HepG2 (cell line): ENCODE data around the gene RDH11. TPM values are rescaled to one million over a fixed set of nuclear protein-coding genes. Genes with fewer than 3 reads are reported as not detected.

Experiments
- CHD2 ChIP-seq: IDR thresholded peaks from 2 replicates; pipeline ENCODE4 v1.6.1; 2011; ENCODE audit warnings: low read depth, low read length, improper control_type of control experiment
- FOSL1 ChIP-seq: sonication (generic); formaldehyde crosslinking; IDR thresholded peaks from 2 replicates; pipeline ENCODE4 v1.9.0; 2021; ENCODE audit warnings: missing genetic modification reagents, borderline replicate concordance
- FOXK1 ChIP-seq: sonication (generic); formaldehyde crosslinking; IDR thresholded peaks from 2 replicates; pipeline ENCODE4 v1.4.0; 2020; ENCODE audit warnings: low read depth, missing genetic modification reagents, borderline replicate concordance
- FOXP1 ChIP-seq, 2 experiments: fragments of 450-650 bp in 1 of 2; IDR thresholded peaks; 2 replicates each; pipeline ENCODE4 v1.6.1; 2017 to 2018; ENCODE audit warnings: antibody characterized with exemption in 1 of 2
- KLF6 ChIP-seq: IDR thresholded peaks from 2 replicates; pipeline ENCODE4 v1.8.0; 2016; ENCODE audit warnings: missing biosample characterization, missing genetic modification reagents
- NFYC ChIP-seq: IDR thresholded peaks from 2 replicates; pipeline ENCODE4 v1.6.1; 2016; ENCODE audit warnings: missing genetic modification reagents, missing compliant biosample characterization
- PRMT3 ChIP-seq: sonication (generic); formaldehyde crosslinking; IDR thresholded peaks from 2 replicates; pipeline ENCODE4 v1.8.1; 2022; ENCODE audit warnings: low read depth, mild to moderate bottlenecking, moderate library complexity, missing genetic modification reagents, borderline replicate concordance
- REPIN1 ChIP-seq: sonication (generic); formaldehyde crosslinking; IDR thresholded peaks from 2 replicates; pipeline ENCODE4 v1.8.0; 2022; ENCODE audit warnings: missing genetic modification reagents, low read depth, mild to moderate bottlenecking, borderline replicate concordance
- STAT5B ChIP-seq: sonication (generic); formaldehyde crosslinking; IDR thresholded peaks from 2 replicates; pipeline ENCODE4 v1.4.0; 2020; ENCODE audit warnings: missing genetic modification reagents
- TGIF2 ChIP-seq: IDR thresholded peaks from 2 replicates; pipeline ENCODE4 v1.6.1; 2016; ENCODE audit warnings: control low read depth, missing compliant biosample characterization
- ZFY ChIP-seq: sonication (generic); formaldehyde crosslinking; IDR thresholded peaks from 2 replicates; pipeline ENCODE4 v1.4.0; 2020; ENCODE audit warnings: missing genetic modification reagents
- ZMYM4 ChIP-seq: sonication (generic); formaldehyde crosslinking; IDR thresholded peaks from 2 replicates; pipeline ENCODE4 v1.8.1; 2023; ENCODE audit warnings: mild to moderate bottlenecking, missing genetic modification reagents
- ZNF142 ChIP-seq: sonication (generic); formaldehyde crosslinking; IDR thresholded peaks from 2 replicates; pipeline ENCODE4 v1.4.0; 2020; ENCODE audit warnings: missing genetic modification reagents
- ZNF281 ChIP-seq: sonication (generic); formaldehyde crosslinking; IDR thresholded peaks from 2 replicates; pipeline ENCODE4 v1.4.0; 2020; ENCODE audit warnings: missing genetic modification reagents, borderline replicate concordance
- ZNF337 ChIP-seq: sonication (generic); formaldehyde crosslinking; IDR thresholded peaks from 2 replicates; pipeline ENCODE4 v1.5.1; 2020; ENCODE audit warnings: missing genetic modification reagents, low read depth, mild to moderate bottlenecking, borderline replicate concordance
- ZNF501 ChIP-seq: sonication (generic); formaldehyde crosslinking; IDR thresholded peaks from 2 replicates; pipeline ENCODE4 v1.5.1; 2020; ENCODE audit warnings: mild to moderate bottlenecking, moderate library complexity, missing genetic modification reagents
- ZNF572 ChIP-seq: sonication (generic); formaldehyde crosslinking; IDR thresholded peaks from 2 replicates; pipeline ENCODE4 v1.5.1; 2020; ENCODE audit warnings: mild to moderate bottlenecking, missing genetic modification reagents
- ZNF607 ChIP-seq: sonication (generic); formaldehyde crosslinking; IDR thresholded peaks from 2 replicates; pipeline ENCODE4 v1.5.1; 2020; ENCODE audit warnings: missing genetic modification reagents, mild to moderate bottlenecking, borderline replicate concordance
- polyA plus RNA-seq, 8 experiments: library from polyadenylated mRNA; depleted of rRNA in 3 of 8; stranded (reverse) in 7 of 8; unstranded in 1 of 8; fragments of >200 nt; fragmentation: Illumina TruSeq in 4 of 8; extraction: Trizol in 4 of 8; gene quantifications; 2 replicates each; pipeline versions ENCODE4 v1.2.1 to v1.2.3, GENCODE V29; 2011 to 2016; ENCODE audit warnings: low read depth in 4 of 8, missing spikeins in 1 of 8, mixed read lengths in 1 of 8; ENCODE audit not compliant: insufficient read depth in 1 of 8
- total RNA-seq, 5 experiments: library from RNA; depleted of rRNA; stranded (reverse); fragments of >200 nt; fragmentation: Illumina TruSeq; extraction: Trizol; gene quantifications; 2 replicates each; pipeline ENCODE4 v1.2.3, GENCODE V29; 2016; ENCODE audit warnings: low read depth in 1 of 5

The RDH11 gene
- total and polyA plus RNA-seq, 2 of the 13 experiments (the other 11 are each of a cell fraction or from before 2014, with no cell fraction given) = 106 to 131 TPM

GRCh38 chr14:67674480-67675218, 20.9 kb downstream of the RDH11 start, which contains the start of gene VTI1B (continued):
- TF ChIP-seq REPIN1 (CRISPR knock-in tag) (peak; percentile 70; the same call in 1 of the 2 replicates), STAT5B (CRISPR knock-in tag) (no peak), ZNF572 (0 out of 2 replicates have a peak, but pooled peaks have one; percentile 23), ZNF281 (CRISPR knock-in tag) (no peak), ZNF142 (no peak), TGIF2 (CRISPR knock-in tag) (peak; percentile 23; the same call in 1 of the 2 replicates), NFYC (CRISPR knock-in tag) (no peak), ZFY (peak; percentile 96), ZNF337 (no peak), FOSL1 (CRISPR knock-in tag) (no peak), ZMYM4 (CRISPR knock-in tag) (peak; percentile 54), PRMT3 (CRISPR knock-in tag) (peak; percentile 69; the same call in 1 of the 2 replicates), KLF6 (peak; percentile 84), FOXK1 (peak; percentile 45; the same call in 1 of the 2 replicates), ZNF501 (peak; percentile 88), FOXP1 (IDR thresholded peaks at IDR 0.05) (no peak), FOXP1 (CRISPR knock-in tag; IDR thresholded peaks at IDR 0.05) (no peak), CHD2 (peak; percentile 86), ZNF607 (CRISPR knock-in tag) (no peak)
